PC-9 (cell line): ENCODE data around the gene RRH. TPM values are rescaled to one million over a fixed set of nuclear protein-coding genes. Genes with fewer than 3 reads are reported as not detected.
"Not testable (repeated sequence)": the region's sequence is repeated elsewhere in the genome, so short reads cannot be mapped to it uniquely, and the experiment has no call there.

Source experiments
- BruUV-seq: library from RNA; stranded (reverse); fragments of 400-500 nt; replicated peaks from 2 replicates; lab custom pipeline; 2021; lab: Mats Ljungman, UMichigan
- CTCF ChIA-PET: fragments of 300-600 bp; sonication (Branson Sonifier 250); formaldehyde crosslinking; loops from one replicate; lab custom pipeline; 2022; ENCODE audit warnings: antibody characterized with exemption; lab: Charles Lee
- POLR2A ChIA-PET: fragments of 300-600 bp; sonication (Branson Sonifier 250); formaldehyde crosslinking; loops from one replicate; lab custom pipeline; 2022; ENCODE audit warnings: antibody characterized with exemption; ENCODE audit not compliant: unreplicated experiment; lab: Charles Lee
- DNase-seq, 2 experiments: peaks; one replicate each; pipeline versions ENCODE4 v3.0.0 to v3.0.0-alpha.2; 2015 to 2022; ENCODE audit warnings: mixed read lengths in 1 of 2
- H2AFZ ChIP-seq: fragments of 200-600 bp; sonication (generic); 2 replicates; pipeline ENCODE4 v1.8.1; 2017; ENCODE audit warnings: antibody characterized with exemption
- H3F3A ChIP-seq: fragments of 200-600 bp; sonication (generic); 2 replicates; pipeline ENCODE4 v1.8.1; 2017; ENCODE audit warnings: antibody characterized with exemption, mild to moderate bottlenecking, low read depth; ENCODE audit not compliant: insufficient read depth
- H3K27ac ChIP-seq: fragments of 200-600 bp; sonication (generic); 2 replicates; pipeline ENCODE4 v1.6.1; 2016; ENCODE audit warnings: mixed run types
- H3K27me3 ChIP-seq: fragments of 200-600 bp; sonication (generic); 2 replicates; pipeline ENCODE4 v1.6.1; 2016; ENCODE audit warnings: low read depth, mixed run types; ENCODE audit not compliant: insufficient read depth
- H3K36me3 ChIP-seq: fragments of 200-600 bp; sonication (generic); 2 replicates; pipeline ENCODE4 v1.6.1; 2016; ENCODE audit warnings: low read depth, mixed run types
- H3K4me1 ChIP-seq: fragments of 200-600 bp; sonication (generic); replicated peaks from 2 replicates; pipeline ENCODE4 v1.6.1; 2016; ENCODE audit warnings: mixed run types; ENCODE audit not compliant: insufficient read depth
- H3K4me2 ChIP-seq: fragments of 200-600 bp; sonication (generic); 2 replicates; pipeline ENCODE4 v1.6.1; 2017; ENCODE audit warnings: mixed run types
- H3K4me3 ChIP-seq: fragments of 200-600 bp; sonication (generic); 2 replicates; pipeline ENCODE4 v1.6.1; 2016; ENCODE audit warnings: mixed run types
- H3K79me2 ChIP-seq: fragments of 200-600 bp; sonication (generic); 2 replicates; pipeline ENCODE4 v1.6.1; 2017; ENCODE audit warnings: low read depth, mixed run types
- H3K9me2 ChIP-seq: fragments of 200-600 bp; sonication (generic); 2 replicates; pipeline ENCODE4 v1.8.1; 2017; ENCODE audit warnings: mild to moderate bottlenecking; ENCODE audit not compliant: insufficient read depth
- H3K9me3 ChIP-seq: fragments of 200-600 bp; sonication (generic); 2 replicates; pipeline ENCODE4 v1.8.1; 2016; ENCODE audit warnings: low read depth; ENCODE audit not compliant: insufficient read depth
- H4K20me1 ChIP-seq: fragments of 200-600 bp; sonication (generic); 2 replicates; pipeline ENCODE4 v1.8.1; 2017; ENCODE audit not compliant: insufficient read depth
- EZH2 ChIP-seq: fragments of 200-600 bp; sonication (generic); IDR thresholded peaks from 2 replicates; pipeline ENCODE4 v1.8.0; 2017; ENCODE audit warnings: antibody characterized with exemption, low read depth
- intact Hi-C: fragments of 100-400 bp; cut with micrococcal nuclease; formaldehyde crosslinking; loops from one replicate; pipeline ENCODE4 v1.10.0; 2022; ENCODE audit not compliant: unreplicated experiment
- total RNA-seq: library from RNA; stranded (reverse); gene quantifications from 2 replicates; pipeline ENCODE4 v1.2.3, GENCODE V29; 2021
- TF ChIP-seq, protein P1 (sequence below): fragments of 200-600 bp; sonication (generic); conservative IDR thresholded peaks from 2 replicates; pipeline ENCODE4 v1.6.1; 2017; ENCODE audit warnings: mixed run types, antibody characterized with exemption, mild to moderate bottlenecking, moderate library complexity

Gene RRH
- total RNA-seq, 1 experiment from 2014 or later, result 0.24 TPM

DNA sequence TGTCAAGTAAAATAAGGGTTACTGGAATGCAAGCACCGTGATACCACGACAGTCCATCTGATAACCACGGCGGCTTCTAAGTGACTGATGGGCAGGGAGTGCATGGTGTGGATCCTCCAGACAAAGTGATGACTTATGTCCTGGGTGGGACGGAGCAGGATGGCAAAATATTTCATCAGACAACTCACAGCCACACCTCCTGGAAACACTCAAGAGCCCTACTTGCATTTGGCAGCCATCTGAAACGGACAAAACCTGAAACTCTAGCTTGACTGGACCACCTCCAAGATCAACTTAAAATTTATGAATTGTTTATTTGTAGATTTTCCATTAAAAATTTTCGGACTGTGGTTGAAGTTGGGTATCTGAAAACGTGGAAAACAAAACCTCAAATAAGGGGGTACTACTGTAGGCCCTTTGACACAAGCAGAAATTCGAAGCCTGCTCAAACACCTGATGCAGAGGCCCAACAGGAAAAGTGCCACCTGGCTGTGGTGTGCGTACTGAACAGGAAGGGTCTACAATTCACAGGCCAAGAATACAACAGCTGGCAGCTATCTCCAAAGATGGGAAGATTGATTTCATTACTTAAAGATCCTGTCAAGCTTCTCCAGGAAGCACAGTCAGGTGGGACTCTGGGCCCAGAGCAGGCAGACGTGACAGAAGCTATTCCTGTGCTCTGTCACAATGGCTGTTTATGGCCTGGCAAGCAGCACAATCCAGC is 46.2 kb downstream of the RRH start:
- Histone ChIP-seq H3K27ac (no peak overlapping the region), H3F3A (no peaks in the 10 kb centered on the region), H3K9me3 (no peaks in the 10 kb centered on the region), H4K20me1 (no peaks in the 10 kb centered on the region), H2AFZ (no peak overlapping the region), H3K9me2 (no peaks in the 10 kb centered on the region), H3K4me2 (no peak overlapping the region), H3K36me3 (no peaks in the 10 kb centered on the region), H3K4me3 (no peak overlapping the region), H3K4me1 (no peaks in the 10 kb centered on the region), H3K27me3 (no peaks in the 10 kb centered on the region), H3K79me2 (no peaks in the 10 kb centered on the region)
- no peak for DNase-seq
- CTCF ChIA-PET, result no interaction called here
- TF ChIP-seq, protein P1, sequence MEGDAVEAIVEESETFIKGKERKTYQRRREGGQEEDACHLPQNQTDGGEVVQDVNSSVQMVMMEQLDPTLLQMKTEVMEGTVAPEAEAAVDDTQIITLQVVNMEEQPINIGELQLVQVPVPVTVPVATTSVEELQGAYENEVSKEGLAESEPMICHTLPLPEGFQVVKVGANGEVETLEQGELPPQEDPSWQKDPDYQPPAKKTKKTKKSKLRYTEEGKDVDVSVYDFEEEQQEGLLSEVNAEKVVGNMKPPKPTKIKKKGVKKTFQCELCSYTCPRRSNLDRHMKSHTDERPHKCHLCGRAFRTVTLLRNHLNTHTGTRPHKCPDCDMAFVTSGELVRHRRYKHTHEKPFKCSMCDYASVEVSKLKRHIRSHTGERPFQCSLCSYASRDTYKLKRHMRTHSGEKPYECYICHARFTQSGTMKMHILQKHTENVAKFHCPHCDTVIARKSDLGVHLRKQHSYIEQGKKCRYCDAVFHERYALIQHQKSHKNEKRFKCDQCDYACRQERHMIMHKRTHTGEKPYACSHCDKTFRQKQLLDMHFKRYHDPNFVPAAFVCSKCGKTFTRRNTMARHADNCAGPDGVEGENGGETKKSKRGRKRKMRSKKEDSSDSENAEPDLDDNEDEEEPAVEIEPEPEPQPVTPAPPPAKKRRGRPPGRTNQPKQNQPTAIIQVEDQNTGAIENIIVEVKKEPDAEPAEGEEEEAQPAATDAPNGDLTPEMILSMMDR, result no peak
- no peak for TF ChIP-seq EZH2
- intact Hi-C loops, result no loop called here
- BruUV-seq, result no TSS peak
- POLR2A ChIA-PET, result no interaction called here

DNA sequence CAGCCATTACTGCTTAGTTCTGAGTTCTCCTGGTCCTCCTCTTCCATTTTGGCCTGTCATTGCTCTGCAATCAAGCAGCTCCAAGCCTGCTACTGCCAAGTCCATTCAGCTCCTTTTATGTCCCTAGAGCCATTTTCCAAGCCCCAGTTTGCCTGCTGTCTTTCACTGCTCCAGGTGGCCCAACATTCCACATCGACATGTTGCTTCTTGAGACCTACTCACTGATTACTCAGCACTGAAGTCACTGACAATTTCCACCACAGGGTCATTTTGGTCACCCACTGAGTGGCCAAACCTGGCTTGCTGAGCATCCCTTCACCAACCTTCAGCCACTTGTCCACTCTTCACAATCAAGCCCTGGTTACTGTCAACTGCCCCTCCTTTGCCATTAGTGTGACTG is 47.3 kb downstream of the RRH start:
- Histone ChIP-seq H2AFZ (no peak overlapping the region), H3K27me3 (no peaks in the 10 kb centered on the region), H3K4me3 (no peak overlapping the region), H3F3A (no peaks in the 10 kb centered on the region), H3K27ac (no peak overlapping the region), H3K79me2 (no peaks in the 10 kb centered on the region), H3K36me3 (no peaks in the 10 kb centered on the region), H4K20me1 (no peaks in the 10 kb centered on the region), H3K4me2 (no peak overlapping the region), H3K9me3 (no peaks in the 10 kb centered on the region), H3K4me1 (no peaks in the 10 kb centered on the region), H3K9me2 (no peaks in the 10 kb centered on the region)
- no TSS peak for BruUV-seq
- intact Hi-C loops, result no loop called here
- CTCF ChIA-PET, result no interaction called here
- no peak for DNase-seq
- POLR2A ChIA-PET, result no interaction called here
- TF ChIP-seq EZH2, result no peak
- TF ChIP-seq, protein P1, result no peak

DNA sequence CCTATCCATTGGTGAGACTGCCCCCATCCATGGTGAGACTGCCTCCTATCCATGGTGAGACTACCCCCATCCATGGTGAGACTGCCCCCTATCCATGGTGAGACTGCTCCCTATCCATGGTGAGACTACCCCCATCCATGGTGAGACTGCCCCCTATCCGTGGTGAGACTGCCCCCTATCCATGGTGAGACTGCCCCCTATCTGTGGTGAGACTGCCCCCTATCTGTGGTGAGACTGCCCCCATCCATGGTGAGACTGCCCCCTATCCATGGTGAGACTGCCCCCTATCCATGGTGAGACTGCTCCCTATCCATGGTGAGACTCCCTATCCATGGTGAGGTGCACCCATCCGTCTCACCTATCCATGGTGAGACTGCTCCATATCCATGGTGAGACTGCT is 47.8 kb downstream of the RRH start:
- BruUV-seq, intact Hi-C loops, H3K27me3 ChIP-seq: not testable (repeated sequence)

More for the DNA sequence above, 47.8 kb downstream of the RRH start:
- H3K4me3 ChIP-seq, H3K4me2 ChIP-seq, H3K36me3 ChIP-seq, H3K4me1 ChIP-seq, H2AFZ ChIP-seq, H3K9me3 ChIP-seq, H4K20me1 ChIP-seq, H3F3A ChIP-seq, CTCF ChIA-PET, H3K79me2 ChIP-seq, H3K27ac ChIP-seq, H3K9me2 ChIP-seq, POLR2A ChIA-PET, DNase-seq: not testable (repeated sequence)
